Cardiac septum (tissue), 1 donor: ENCODE measurements around the gene XPO4. TPM values are rescaled to one million over a fixed set of nuclear protein-coding genes. Genes with fewer than 3 reads are reported as not detected.
"Not testable (repeated sequence)": the region's sequence is repeated elsewhere in the genome, so short reads cannot be mapped to it uniquely, and the experiment has no call there.

ENCODE experiments used
- DNase-seq: peaks from one replicate; pipeline ENCODE4 v3.0.0-alpha.2; 2020; ENCODE audit warnings: low spot score
- intact Hi-C: fragments of 100-400 bp; cut with DNase I; formaldehyde crosslinking; loops from one replicate; pipeline ENCODE4 v1.14.0; 2022
- long read RNA-seq: library from polyadenylated mRNA; unstranded; transcript quantifications from one replicate; pipeline ENCODE4 v2.0.0, GENCODE V29; 2021
- total RNA-seq: library from RNA; stranded (reverse); fragmentation: NEBNext Ultra II Directional; extraction: Animal tissue kit (Norgen Biotek cat#: 25700); gene quantifications from one replicate; pipeline ENCODE4 v1.2.1, GENCODE V29; 2021
- donor health status: DM: no; HTN: no; CAD: no.

The XPO4 gene
- total RNA-seq, result 49.5 TPM
- long read RNA-seq, full-length matches to known transcripts, result 1 of 26 reads
- long read RNA-seq, partial matches to known transcripts, result 10 of 26 reads
- long read RNA-seq, other reads (novel, unspliced or antisense), result 15 of 26 reads

DNA sequence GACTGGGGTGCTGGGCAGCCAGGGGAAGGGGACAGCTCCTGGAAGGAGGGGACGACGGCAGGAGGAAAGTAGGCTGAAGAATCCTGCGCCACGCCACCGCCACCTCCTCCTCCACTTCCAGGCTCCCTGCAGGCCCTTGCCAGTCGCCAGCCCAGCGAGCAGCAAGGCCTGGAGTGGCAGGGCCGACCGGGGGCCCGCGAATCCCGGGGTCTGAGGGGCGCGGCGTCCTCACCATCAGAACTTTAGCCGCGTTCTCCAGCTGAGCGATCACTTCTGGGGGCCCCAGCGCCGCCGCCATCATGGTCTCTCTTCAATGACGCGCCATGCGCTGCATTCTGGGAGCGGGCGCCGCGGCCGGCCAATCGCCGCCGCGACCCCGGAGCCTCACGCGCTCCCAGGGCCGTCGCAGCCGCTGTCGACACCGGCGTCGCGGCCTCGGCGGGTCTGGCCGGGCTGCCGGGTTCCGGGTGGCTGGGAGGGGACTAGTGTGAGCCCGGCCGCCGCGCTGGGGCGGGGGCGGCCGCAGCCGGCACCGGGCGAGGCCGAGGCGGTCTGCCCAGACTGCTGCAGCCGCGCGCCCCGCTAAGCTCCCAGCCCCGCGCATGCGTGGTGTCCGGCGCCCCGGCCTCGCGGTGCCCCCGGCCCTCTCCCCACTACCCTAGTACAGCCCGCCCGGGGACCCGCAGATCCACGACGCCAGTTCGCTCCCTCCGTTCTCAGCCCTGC, at the start of gene XPO4:
XPO4 (minus strand) TSS at position 309 of the 726 bp plus-strand sequence; CDS start at position 301, 8 bp downstream.
- intact Hi-C loops, result loop anchor here (10.0 kb wide), 1 partner anchor 128 kb away; the partner anchor contains the start of gene EEF1AKMT1

GRCh38 chr13:20948001-20948400, 45.5 kb upstream of the XPO4 start:
- DNase-seq, intact Hi-C loops: not testable (repeated sequence)

More for the DNA sequence above, at the start of gene XPO4:
- peak; percentile 90 for DNase-seq

DNA sequence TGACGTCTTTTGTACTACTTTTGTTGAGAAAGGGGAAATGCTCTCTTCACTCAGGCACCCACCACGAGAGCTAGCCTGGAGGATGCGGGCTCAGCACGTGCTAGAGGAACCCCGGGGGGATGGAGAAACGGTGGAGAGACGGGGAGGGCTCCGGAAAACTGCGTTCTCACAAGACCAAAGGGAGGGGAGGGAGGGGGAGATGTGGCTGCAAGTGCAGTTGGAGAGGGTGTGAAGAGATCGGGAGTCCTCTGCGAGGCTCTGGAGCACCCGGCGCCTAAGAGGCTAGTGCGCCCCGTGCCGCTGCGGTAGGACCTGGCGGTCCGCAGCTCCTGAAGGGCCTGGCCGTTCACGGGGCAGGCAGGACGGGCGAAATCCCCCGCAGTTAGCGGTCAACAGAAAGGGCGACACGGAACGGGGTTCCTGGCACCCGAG, 43.4 kb upstream of the XPO4 start:
- no peak for DNase-seq
- intact Hi-C loops, result no loop called here

GRCh38 chr13:20942938-20943559, 40.5 kb upstream of the XPO4 start:
- intact Hi-C loops, result loop anchor here (5.0 kb wide), 3 partner anchors 119 to 534 kb away; partner anchors contain the start of gene LATS2
- DNase-seq, result no peak

DNA sequence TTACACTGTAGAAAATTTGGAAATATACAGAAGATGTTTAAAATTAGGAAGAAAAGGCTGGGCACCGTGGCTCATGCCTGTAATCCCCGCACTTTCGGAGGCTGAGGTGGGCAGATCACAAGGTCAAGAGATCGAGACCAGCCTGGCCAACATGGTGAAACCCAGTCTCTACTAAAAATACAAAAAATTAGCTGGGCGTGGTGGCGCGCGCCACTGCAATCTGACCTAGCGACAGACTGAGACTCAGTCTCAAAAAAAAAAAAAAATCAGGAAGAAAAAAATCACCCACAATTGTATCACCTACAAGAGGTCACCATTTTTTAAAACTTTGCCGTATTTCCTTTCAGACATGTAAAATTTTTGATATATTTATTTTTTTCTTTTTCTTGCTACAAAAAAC, 38.0 kb upstream of the XPO4 start:
- intact Hi-C loops, result loop anchor here (2.0 to 5.0 kb wide), 4 partner anchors 122 to 537 kb away; partner anchors contain the start of gene LATS2

GRCh38 chr13:20940083-20940482, 37.5 kb upstream of the XPO4 start:
- DNase-seq, result no peak
- intact Hi-C loops, result loop anchor here (2.0 to 5.0 kb wide), 4 partner anchors 122 to 537 kb away; partner anchors contain the start of gene LATS2

More for the DNA sequence above, 38.0 kb upstream of the XPO4 start:
- not testable (repeated sequence) for DNase-seq

DNA sequence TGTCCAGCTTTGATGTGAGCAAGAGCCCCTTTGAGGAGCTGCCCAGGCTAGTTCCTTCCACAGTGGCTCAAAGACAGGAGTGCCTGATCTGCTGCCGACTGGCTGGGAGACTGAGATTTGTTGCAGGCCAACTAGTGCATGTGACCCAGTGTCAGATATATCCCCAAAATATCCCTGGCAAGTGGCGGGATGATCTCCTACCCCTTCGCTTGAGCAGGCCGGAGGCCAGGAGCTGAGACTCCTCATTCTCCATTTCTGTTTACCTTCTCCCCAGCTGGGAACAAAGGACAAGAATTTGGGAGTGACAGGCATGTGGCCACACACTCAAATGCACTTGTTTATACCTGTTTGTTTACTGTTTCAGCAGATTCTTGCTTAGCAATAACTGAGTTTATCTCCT, 37.1 kb upstream of the XPO4 start:
- DNase-seq, result peak; percentile 78
- intact Hi-C loops, result loop anchor here (2.0 to 5.0 kb wide), 4 partner anchors 123 to 538 kb away; partner anchors contain the start of gene LATS2

DNA sequence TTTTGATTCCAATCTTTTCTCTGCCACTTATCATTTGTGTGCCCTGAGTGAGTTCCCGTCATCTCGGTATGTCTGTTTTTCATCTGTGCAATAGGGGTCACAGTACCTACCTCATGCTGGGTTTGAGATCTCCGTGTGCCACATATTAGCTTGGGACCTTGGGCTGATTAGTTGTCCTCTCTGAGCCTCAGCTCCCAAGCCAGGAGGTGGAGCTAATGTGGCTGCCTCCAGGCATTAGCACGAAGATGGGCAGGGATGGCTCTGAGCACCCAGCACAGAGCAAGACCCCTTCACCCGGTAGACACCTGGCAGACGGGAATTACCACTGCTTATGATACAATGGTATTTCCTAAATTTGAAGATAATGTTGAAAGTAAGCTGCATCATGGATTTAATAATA, 35.8 kb upstream of the XPO4 start:
- intact Hi-C loops, result no loop called here

GRCh38 chr13:20927596-20928257, 25.2 kb upstream of the XPO4 start:
- intact Hi-C loops, result loop anchor here (10.0 kb wide), 1 partner anchor 733 kb away; the partner anchor contains the start of gene GJB2
- DNase-seq, result no peak

More for the DNA sequence above, 35.8 kb upstream of the XPO4 start:
- DNase-seq, result no peak

- intact Hi-C loops, result loop anchor here (2.0 to 10.0 kb wide), 2 partner anchors 433 to 731 kb away; partner anchors contain the start of gene GJB2
- DNase-seq, result not testable (repeated sequence)
These were observed 22.8 kb upstream of the XPO4 start for GRCh38 chr13:20925395-20925790.

- intact Hi-C loops, result loop anchor here (2.0 to 10.0 kb wide), 3 partner anchors 213 to 730 kb away; partner anchors contain the start of gene GJB2
- DNase-seq, result peak; percentile 78
These were observed 22.3 kb upstream of the XPO4 start for GRCh38 chr13:20924758-20925394.

DNA sequence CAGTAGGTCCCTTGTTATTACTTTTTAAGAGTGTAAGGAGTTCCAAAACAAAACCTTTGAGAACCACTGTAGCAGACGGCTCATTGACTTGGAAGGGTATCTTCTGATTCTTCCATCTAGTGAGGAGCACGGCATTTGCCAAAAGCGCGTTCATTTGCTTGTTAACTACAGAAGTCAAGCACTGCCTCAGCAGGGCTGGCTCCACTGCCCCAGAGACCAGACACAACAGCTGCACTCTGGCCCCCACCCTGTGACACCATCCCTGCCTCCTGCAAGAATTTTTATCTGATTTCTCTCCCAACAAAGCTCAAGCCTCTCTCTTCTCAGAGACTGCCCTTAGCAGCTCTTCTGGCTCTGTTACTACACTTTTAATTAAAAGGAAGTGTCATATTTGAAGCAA, 20.7 kb upstream of the XPO4 start:
- DNase-seq, result no peak
- intact Hi-C loops, result loop anchor here (5.0 to 10.0 kb wide), 2 partner anchors 211 to 728 kb away; partner anchors contain the start of gene GJB2

GRCh38 chr13:20921572-20921971, 19.0 kb upstream of the XPO4 start:
- intact Hi-C loops, result loop anchor here (5.0 to 10.0 kb wide), 2 partner anchors 209 to 727 kb away; partner anchors contain the start of gene GJB2
- DNase-seq, result no peak

DNA sequence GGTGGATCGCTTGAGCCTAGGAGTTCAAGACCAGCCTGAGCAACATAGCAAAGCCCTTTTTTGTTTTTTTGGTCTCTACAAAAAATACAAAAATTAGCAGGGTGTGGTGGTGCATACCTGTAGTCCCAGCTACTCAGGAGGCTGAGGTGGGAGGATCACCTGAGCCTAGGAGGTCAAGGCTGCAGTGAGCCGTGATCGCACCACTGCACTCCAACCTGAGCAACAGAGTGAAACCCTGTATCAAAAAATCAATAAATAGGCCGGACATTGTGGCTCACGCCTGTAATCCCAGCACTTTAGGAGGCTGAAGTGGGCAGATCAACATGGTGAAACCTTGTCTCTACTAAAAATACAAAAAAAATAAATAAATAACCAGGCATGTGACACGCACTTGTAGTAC, 13.1 kb upstream of the XPO4 start:
- peak; percentile 33 for DNase-seq
- intact Hi-C loops, result not testable (repeated sequence)

DNA sequence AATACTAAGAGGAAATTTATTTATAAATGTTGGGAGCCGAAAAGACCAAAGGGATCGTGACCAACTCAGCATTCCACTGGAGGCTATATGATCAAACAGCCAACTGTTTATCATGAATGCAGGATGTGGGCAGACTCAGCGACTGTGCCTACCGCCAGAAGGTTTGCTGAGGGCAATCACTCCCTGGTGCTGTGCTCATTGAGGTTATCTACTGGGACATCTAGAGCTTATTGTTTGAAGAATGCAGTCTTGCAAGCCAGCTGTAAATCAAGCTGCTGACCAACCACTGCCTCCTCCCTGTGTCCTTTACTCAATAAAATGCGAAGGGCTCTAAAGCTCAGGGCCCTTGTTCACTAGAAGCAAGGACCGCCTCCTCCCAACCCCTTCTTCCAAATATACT, 8.5 kb upstream of the XPO4 start:
- intact Hi-C loops, result no loop called here

GRCh38 chr13:20908714-20909497, 6.4 kb upstream of the XPO4 start:
- intact Hi-C loops, result loop anchor here (10.0 kb wide), 1 partner anchor 134 kb away; the partner anchor contains the start of gene EEF1AKMT1
- no peak for DNase-seq

More for the DNA sequence above, 8.5 kb upstream of the XPO4 start:
- DNase-seq, result no peak

DNA sequence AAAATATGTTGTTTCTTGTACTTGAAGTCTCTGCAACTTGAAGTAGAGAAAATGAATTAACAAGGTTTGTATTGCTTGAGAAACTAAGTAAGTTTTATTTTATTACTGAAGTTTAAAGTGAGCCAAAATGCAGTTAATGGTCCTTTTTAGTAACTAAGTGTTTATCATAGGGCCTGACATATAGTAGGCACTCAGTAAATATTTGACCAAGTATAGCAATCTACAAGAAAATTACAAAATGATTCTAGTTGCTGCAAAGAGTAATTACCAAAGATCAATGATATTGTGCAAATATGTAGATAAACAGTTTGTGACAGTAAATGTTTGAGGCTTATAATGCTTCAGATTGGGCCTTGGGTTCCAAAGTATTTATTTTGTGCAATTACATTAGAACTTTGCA, 2.4 kb upstream of the XPO4 start:
- intact Hi-C loops, result loop anchor here (10.0 kb wide), 1 partner anchor 130 kb away; the partner anchor contains the start of gene EEF1AKMT1
- no peak for DNase-seq

DNA sequence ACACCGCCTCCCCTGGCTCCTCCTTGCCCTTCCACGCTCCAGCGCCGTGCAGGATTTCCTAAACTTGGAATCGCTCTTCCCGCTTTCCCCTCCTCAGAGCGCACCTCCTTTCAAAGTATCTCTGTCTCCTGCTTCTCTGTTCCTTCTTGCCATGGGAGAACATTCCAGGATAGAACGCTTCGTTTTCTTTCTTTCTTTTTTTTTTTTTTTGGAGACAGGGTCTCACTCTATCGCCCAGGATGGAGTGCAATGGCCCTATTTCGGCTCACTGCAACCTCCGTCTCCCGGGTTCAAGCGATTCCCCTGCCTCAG, 574 bp upstream of the XPO4 start:
- no peak for DNase-seq
- intact Hi-C loops, result loop anchor here (10.0 kb wide), 1 partner anchor 128 kb away; the partner anchor contains the start of gene EEF1AKMT1
